ELF-1 (cell line): Measurements from ENCODE around the gene BAMBI.
A peak's percentile ranks its signal among the peaks of the same experiment; 100 is the strongest.
"Not testable (repeated sequence)": the region's sequence is repeated elsewhere in the genome, so short reads cannot be mapped to it uniquely, and the experiment has no call there.

Experiments used
- DNase-seq: peaks from one replicate; pipeline ENCODE4 v3.0.0-alpha.2; 2016; ENCODE audit warnings: low read depth, low spot score

Gene BAMBI, protein sequence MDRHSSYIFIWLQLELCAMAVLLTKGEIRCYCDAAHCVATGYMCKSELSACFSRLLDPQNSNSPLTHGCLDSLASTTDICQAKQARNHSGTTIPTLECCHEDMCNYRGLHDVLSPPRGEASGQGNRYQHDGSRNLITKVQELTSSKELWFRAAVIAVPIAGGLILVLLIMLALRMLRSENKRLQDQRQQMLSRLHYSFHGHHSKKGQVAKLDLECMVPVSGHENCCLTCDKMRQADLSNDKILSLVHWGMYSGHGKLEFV

DNA sequence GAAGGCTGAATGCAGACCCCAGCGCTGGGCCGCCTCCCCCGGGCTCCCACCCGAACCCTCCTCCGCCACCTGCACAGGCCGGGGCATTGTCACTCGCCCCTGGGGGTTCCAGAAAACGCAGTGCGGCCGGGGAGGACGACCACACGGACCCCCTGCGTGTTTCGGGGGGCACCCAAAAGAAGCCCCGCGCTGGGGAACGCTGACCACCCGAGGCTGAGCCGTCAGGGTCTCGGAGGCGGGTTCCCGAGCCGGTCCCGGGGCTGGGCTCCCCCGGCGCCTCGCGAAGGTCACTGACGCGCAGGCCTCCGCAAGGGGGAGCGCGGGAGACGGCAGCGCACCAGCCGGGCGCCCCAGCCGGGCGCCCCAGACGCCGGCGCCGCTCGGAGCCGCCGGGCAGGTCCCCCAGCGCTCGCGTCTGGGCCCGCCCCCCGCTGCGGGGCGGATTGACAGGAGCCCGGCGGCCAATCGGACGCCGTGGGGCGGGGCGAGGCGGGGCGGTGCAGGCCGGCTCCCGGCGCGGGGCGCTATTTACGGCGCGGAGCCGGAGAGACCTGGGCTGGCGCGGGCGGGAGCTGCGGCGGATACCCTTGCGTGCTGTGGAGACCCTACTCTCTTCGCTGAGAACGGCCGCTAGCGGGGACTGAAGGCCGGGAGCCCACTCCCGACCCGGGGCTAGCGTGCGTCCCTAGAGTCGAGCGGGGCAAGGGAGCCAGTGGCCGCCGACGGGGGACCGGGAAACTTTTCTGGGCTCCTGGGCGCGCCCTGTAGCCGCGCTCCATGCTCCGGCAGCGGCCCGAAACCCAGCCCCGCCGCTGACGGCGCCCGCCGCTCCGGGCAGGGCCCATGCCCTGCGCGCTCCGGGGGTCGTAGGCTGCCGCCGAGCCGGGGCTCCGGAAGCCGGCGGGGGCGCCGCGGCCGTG, at the start of gene BAMBI:
Gene BAMBI, plus strand, starts transcription at position 554 of the 920 bp plus-strand sequence. CDS start 377 bp downstream, outside the sequence.
- DNase-seq, result peak; percentile 90

DNA sequence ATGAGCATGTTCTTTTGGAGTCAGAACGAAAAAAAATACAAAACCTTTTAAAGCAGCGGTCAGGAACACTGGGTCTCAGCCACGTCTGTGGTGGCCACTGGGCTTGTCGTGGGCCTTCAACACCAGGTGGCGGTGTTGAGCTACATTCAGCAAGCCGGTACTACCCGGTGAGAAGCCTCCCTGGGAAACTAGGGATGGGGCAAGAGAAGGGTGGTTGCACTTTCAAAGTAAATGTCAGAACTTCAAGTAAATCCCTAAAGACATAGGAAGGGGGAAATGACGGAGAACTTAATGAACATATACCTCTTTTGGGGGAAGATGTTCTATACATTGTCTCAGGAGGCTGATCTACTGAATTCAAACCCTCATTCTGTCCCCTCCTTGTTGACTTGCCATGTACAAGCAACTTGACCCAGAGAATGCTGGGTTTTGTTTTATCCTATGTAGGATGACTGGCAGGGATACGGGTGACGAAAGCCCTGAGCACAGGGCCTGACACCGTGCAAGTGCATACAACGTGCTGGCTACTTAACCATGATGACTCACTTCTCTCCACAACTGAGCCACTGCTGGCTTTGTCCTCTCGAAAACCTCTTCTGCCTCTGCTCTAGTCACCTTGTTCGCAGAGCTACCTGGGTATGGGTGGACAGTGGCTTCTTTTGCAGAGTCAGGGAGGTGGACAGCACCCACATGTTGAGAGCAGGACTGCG, 49.0 kb upstream of the BAMBI start:
- DNase-seq, result peak; percentile 79

DNA sequence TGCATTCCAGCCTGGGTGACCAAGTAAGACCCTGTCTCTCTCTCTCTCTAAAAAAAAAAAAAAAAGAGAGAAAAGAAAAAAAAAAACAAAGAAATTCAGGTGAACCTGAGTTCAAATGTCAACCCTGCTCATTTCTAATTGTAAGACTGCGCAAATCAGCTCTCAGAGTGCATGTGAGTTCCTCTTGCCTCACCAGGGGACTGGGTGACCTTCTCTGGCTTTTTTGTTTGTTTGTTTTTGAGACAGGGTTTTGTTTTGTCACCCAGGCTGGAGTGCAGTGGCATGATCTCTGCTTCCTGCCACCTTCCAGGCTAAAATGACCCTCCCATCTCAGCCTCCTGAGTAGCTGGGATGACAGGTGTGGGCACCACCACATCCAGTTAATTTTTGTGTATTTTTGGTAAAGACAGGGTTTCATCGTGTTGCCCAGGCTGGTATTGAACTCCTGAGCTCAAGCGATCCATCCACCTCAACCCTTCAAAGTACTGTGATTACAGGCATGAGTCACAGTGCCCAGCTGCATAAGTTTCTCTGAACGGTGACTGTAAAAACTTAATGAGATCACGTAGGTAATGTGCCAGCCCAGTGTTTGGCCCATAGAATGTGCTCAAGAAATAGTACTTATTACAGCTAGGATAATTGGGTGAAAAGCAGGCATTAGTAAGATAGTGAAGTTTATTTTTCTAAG, 45.3 kb upstream of the BAMBI start:
- no peak for DNase-seq

DNA sequence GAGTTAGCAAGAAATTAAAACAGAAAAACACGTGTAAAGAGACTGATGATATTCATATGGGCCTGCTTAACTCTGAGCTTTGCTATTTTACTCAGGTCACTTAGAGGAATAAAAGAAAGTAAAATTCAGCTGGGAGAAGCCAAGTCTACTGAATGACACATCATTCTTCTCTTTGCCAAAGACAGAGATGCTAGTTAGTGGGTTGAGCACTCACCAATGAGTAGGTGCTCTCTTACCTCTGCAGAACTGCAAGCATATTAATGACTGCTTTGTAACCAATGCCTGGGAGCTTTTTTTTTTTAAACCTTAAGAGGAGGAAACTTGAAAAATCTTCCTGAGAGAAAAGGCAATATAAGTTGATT, 44.8 kb upstream of the BAMBI start:
- DNase-seq, result no peak

DNA sequence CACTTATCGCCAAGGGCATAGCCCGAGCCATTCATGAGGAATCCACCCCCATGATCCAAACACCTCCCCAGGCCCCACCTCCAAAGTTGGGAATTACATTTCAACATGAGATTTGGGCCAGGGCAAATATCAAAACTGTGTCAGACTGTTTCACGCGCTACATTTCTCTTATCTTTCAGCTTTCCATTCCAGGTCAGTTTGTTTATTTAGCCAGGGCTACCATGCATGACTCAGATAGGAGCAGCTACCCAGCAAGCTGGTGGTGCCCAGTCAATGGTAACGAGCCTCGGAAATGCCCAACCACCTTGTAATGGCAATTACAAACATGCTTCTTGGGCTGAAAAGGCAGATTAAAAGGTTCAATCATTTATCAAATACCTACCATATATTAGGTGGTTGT, 43.6 kb upstream of the BAMBI start:
- no peak for DNase-seq

DNA sequence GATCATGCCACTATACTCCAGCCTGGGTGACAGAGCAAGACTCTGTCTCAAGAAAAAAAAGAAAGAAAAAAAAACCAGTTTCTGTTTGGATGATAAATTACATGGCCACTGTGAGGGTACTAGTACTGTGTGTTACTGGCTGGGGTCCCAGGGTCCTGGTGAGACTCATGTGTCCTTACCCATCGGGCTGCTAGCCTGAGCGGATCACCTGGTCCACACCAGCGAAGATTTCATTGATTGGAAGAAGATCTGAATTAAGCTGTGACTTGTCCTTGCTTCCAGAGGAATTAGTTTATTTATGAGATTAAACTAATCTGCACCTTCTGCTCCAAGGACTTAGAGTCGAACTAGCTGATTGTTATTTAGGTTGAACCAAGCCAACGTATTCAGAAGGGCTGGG, 40.0 kb upstream of the BAMBI start:
- DNase-seq, result no peak

DNA sequence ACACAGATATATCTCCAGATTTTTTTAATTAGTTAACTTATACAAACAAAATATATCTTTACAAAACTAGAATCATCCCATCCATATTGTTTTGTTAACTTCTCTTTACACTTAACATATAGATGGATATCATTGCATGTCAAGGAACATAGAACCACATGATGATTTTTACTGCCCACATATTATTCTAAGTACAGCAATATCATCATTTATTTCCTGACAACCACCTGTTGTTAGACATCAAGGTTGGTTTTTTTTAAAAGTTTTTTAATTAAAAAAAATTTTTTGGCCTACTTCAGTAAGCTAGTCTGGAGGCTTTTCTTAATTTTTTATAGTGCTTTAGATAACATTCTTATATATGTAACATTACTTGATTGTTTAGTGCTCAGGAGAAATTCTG, 38.9 kb upstream of the BAMBI start:
- DNase-seq, result no peak

DNA sequence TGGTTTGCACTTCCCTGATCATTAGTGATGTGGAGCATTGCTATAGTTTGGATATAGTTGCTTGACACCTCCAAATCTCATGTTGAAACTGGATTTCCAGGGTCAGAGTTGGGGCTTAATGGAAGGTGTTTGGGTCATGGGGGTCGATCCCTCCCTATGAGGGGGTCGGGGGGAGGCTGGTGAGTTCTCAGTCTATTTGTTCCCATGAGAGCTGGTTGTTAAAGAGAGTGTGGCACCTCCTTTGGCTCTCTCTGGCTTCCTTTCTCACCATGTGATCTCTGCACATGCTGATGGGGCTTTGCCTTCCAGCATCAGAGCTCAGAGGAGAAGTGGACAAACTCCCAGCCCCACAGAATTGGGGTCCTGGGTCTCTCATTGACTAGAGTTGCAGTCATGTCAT, 36.8 kb upstream of the BAMBI start:
- DNase-seq, result no peak

DNA sequence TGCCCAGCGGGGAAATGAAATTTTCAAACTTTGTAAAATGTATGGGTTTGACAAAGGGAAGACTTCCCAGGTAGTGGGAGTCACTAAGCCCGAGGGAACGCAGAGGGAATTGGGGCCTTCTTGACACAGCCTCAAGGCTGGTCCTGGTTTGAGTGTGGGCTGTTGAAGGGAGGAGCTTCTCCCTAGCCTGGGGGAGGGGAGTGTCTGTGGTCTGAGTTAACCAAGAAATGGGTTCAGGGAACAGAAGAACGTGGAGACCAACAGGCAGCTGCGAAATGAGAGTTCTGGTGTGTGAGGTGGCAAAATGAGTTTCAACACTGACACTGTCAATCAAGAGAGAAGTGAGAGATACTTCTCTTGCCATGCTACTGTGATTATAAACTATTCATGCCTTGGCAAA, 32.7 kb upstream of the BAMBI start:
- no peak for DNase-seq

DNA sequence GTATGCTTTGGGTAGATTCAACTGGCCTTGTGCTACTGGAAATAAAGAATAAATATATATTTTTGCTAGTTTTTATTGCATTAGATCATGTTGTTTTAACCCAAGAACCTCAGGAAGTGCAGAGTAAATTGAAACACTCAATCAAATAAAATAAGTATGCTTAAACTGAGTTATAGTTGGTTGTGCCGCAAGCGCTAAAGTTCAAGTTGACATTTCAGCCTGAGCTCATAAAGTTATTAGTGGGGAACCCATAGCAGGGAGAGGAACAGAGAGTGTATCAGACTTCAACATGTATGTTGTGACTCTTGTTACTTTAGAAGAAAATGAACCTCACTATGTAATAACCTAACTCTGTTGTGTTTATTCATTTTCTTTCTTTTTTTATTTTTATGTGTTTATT, 25.2 kb upstream of the BAMBI start:
- no peak for DNase-seq

DNA sequence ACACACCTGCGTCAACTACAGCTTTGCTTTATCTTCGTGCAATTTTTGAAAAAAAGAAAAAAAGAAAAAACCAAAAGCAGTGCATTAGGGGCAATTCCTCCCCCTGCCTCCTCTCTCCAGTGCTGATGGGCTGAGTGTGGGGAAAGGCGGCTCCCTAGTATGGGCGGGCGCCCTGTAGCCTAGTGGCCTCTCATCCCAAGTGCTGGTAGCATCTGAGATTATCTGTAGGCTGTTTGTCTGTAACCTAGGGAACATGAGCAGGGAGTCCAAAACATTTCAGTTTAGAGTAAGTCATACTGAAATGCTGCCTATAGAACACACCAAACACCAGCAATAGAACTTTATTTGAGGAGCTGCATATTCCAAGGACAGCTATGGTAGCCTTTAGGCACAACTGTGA, 24.6 kb upstream of the BAMBI start:
- no peak for DNase-seq

DNA sequence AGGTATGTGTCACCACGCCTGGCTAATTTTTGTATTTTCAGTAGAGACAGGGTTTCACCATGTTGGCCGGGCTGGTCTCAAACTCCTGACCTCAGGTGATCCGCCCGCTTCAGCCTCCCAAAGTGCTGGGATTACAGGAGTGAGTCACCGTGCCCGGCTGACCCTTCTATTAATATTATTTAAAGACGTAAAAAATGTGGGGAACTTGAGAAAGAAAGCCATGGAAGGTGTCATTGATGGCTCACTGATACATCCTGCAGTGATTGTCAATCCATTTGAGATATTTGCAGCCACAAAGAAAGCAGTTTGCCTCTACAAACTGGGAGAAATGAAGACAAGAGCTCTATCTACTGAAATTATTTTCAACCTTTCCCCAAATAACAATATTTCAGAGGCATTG, 18.5 kb upstream of the BAMBI start:
- DNase-seq, result not testable (repeated sequence)

DNA sequence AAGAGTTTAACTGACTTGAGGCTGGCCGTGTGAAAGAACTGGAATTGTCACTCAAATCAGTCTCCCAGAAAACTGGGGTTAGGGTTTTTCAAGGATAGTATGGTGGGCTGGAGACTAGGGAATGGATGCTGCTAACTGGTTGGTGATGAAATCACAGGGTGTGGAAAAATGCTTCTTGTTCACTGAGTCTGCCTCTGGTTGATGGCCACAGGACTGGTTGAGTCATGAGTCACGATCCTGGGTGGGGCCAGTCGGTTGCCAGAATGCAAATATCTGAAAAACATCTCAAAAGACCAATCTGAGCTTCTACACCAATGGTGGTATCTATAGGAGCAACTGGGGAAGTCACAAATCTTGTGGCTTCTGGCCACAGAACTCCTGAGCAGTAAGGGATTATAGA, 16.3 kb upstream of the BAMBI start:
- DNase-seq, result no peak

DNA sequence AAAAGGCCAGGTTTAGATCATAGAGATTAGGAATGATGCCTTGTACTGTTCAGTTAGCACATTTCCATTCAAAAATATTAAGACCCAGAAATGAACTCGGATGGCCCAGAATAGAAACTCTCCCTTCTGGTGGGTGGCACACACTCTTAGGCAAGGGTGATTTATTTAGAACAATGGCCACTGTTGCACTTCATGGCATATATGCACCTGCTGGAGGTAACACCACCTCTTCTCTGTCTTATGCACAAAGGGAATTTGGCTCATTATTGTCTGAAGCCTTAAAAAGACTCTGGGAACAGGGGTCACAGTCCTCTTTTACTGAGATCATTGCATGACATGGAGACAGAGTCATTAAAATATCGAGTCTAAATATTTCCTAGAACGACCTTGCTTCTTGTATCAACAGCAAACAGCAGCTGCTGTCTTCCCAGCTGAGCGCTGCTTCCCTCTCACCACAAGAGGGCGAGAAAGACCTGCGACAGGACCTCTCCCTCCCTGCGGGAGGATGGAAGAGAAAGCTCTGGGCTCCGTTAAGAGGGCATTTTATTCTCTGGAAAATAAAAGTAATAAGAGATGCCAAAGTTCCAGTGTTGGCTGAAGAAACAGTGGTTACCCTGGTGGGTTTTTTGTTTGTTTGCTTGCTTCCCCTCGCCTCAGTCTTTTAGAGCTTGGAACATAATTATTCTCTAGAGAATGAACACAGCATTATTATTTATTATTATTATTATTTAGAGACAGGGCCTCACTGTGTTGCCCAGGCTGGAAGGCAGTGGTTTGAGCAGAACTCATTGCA, 13.5 kb upstream of the BAMBI start:
- DNase-seq, result peak; percentile 85

DNA sequence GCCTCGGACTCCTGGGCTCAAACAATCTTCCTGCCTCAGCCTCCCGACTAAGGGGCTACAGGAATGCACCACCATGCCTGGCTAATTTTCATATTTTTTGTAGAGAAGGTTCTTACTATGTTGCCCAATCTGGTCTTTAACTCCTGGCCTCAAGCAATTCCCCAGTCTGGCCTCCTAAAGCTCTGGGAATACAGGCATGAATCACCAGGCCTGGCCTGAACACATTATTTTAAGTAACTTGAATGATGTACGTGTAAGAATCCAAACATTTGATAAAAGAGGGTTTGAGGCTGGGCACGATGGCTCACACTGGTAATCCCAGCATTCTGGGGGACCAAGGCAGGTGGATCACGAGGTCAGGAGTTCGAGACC, 13.0 kb upstream of the BAMBI start:
- no peak for DNase-seq

DNA sequence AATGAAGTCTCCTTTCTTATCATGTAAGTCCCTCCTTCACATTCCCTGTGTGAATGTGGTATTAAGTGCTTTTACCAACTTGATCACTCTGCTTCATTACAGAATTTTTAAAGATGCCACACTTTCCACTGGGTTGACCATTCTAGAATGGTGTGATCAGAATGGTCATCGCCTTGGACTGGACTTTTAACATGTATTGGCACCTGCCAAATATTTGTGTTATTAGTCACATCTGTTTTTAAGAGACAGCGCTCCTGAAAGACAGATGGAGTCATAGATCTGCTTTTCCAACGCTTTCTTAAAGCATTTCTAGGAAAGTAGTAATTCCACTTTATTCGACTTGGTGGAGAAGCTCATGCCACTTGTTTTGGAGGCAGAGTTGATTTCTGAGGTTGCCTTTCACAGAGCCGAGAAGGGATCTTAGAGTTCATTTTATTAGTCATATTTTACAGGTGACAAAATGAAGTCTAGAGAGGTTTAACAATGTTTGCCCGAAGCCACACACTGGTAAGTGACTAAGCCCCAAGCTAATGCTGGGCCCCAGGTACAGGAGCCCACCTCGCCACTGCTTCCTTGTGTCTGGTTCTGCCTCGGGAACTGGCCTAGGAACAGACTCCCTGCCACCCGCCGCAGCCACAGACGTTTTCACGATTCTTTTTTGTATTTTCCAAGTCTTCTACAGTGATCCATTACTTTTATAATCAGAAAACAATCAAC, 10.4 kb upstream of the BAMBI start:
- no peak for DNase-seq

DNA sequence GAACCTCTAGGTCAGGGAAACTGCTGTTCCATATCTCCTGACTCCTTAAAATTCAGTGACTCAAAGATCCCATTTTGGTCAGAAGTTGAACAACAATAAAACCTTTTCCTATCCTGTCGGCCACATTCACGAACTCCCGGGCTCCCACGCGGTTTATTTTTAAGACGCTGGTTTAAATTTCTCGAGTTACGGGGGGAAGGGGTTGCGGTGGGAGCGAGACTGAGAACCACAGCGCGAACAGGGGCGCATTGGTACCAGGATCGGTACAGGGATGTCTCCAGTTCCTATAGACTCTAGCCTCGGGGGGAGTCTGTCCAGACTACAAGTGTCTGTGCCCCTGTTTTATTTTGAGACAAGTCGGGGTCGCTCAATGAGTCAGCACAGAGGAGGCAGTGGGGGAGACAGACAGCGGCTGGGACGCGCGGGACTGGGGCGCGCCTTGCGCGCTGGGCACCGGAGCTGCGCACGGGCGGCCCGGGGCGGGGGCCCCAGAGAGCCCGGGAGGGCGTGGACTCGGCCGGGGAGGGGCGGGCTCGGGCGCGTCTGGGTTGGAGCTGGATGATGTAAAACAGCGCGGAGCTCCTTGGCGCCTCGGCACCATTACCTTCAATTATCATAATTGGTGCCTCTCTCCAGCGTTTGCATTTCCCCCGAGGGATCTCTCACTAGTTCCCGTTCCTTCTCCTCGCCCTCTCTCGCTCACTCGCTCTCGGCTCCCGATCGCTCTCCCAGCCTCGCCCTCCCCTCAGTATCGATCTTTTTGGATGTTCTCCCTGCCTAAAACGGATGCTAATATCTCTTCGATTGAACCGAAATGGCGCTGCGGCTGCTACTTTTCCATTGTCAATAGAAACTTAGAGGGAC, 8.7 kb upstream of the BAMBI start:
- peak; percentile 92 for DNase-seq

DNA sequence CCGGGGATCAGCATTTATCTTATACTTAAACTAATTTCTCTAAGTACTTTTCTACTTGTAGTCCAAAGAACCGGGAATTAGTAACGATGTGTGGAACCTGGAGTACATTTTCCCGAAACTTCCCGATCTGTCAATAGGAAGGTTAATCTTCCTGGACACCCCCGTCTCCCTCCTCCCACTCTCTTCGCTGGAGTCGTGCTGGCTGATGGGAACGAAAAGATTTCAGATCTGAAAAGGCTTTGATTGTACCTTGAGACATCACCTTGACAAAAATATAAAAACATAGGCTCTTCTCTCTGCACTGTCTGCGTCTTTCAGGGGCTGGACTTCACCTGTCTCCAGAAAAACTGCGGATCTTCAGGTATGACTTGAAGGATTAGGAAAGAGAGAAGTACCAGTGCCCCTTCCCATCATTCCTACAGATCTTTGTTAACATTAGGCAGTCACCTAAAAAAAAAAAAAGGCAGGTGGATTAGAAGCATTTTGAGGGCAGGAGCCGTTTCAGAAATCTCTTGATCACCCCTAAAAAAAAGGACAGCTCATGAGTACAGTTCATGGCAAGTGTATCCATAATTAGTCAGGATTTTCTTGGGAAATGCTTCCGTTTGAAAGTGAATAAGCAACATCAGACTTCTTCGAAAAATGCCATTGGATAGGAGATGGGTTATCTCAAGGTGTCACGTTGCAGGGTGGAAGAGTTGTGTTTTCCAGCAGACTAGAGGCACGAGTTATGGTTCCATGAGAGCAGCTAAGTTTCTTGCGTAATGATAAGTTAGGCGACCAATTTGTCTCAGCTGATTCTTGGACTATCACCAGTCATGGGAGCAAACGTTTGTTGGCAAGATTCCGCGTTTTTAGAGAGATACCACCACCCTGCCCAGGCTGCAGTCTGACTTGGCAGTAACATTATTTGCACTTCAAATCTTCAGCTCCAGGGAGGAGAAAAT, 7.8 kb upstream of the BAMBI start:
- DNase-seq, result no peak
